ENCODE results near the gene ICA1. TPM values are rescaled to one million over a fixed set of nuclear protein-coding genes. Genes with fewer than 3 reads are reported as not detected.
"Not testable (repeated sequence)": the region's sequence is repeated elsewhere in the genome, so short reads cannot be mapped to it uniquely, and the experiment has no call there.

Gene ICA1
- total RNA-seq, 1 donor from 2014 or later, result 44.3 TPM

DNA sequence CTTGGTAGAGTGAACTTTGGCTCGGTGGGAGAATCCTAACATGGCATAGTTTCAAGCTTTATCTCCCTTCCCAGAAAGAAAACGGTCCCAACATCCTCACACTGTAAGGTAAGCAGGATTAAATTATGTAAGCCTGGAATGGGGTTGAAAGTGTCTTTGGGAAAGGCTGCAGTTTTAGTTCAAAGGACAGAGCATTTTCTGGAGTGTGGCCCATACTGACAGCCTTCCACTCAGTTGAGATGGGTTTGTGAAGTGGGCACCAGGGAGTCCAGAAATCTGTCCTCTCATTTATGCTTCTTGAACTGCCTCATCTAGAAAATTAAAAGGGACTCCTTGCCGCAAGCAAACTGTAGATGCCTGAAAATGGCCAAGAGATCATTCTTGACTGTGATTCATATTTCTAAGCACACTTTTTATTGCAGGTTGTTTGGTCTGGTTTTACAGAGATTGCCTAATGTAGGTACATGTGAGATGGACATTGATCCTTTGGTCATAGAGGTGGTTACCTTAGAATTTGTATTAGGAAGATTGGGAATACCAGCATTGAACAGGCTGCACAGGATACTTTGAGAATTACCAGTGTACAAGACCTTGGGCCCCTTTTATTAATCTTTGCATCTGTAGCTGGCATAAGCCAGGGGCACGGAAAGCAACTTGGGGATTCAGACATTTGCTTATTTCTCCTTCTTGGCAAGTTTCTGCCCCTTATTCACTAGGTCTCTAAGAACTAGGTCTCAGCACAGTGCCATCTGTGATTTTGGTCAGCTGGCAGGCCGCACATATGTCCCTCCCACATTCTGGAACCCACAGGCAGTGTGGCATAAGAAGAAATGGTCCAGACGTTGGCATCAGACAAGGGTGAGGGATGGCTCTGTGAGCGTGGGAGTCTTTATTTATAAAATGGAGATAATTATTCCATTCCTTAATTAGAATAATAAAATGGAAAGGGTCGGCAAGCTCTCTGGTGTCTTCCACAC, 167.5 kb downstream of the ICA1 start:
- ATAC-seq (no peak), DNase-seq (ENCODE audit: missing footprints) (no peak)
- intact Hi-C loops (cut with DNase I), result no loop called here

DNA sequence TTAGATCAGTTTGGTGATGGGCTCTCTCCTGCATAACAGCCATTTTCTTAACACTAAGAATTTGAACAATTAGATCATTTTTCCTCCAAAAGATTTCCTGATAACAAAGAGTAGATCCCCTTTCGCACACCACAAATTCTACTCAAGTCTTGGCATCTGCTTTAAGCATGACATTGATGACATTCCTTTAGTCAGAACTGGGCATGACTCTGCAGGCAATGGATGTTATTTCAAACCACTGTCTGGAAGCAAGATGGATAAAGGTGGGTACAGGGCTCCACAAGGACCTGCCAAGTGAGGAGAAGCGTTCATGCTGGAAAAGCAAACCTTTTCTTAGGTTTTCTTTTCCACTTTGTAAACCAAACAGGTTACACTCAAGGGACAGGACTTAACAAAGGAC, 169.8 kb downstream of the ICA1 start:
- intact Hi-C loops (cut with DNase I), result no loop called here
- no peak for DNase-seq (ENCODE audit: missing footprints)
- ATAC-seq, result no peak

DNA sequence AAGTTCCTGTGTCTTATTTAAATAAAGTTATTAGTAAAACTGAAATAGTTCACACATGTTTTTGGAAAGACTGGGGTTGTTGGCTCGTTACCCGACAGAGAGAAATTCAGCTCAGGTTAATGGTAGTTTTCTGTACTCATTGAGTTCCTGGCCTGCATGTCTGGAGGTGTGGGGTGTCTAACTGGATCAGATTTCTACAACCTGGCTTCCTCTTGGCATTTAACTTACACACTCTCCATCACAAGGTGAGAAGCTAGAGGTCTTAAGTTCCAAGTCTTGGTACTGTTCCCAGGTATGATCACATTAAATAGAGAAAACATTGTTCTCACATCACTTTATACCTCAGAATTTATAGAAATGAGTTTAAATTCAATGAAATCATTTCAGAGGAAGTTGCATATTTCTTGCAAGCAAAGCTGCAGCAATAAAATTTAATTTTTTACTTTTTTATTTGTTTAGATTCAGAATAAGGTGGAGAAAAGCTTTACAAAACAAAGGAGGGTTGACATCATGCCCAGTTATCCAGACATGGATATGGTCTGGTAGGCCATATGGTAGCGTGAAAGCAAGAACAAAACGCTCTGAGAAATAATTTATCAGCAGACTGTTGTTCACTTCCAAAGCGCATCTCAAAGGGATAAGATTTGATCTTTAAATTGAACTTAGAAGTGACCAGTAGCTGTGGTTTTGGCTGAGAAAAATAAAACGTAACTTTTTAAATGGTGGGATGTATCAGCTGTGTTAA, 172.8 kb downstream of the ICA1 start:
- intact Hi-C loops (cut with DNase I), result no loop called here
- DNase-seq (ENCODE audit: missing footprints) (no peak), ATAC-seq (no peak)

DNA sequence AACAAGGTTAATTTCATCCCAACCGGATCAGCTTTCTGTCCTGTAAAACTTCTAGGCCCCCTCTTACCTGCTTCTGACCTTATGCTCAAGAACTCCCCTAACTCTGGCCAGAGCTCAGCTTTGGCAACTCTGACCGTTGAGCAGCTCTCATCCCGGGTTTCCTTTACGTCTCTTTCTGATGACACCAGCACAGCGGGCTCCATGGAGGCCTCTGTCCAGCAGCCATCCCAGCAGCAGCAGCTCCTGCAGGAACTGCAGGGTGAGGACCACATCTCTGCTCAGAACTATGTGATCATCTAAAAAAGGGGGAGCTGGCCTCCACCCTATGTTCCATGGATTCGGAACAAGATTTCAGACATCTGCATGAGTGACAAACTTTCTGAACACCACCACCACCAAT, 175.7 kb downstream of the ICA1 start:
- DNase-seq (ENCODE audit: missing footprints), result no peak
- ATAC-seq, result no peak
- intact Hi-C loops (cut with DNase I), result no loop called here

DNA sequence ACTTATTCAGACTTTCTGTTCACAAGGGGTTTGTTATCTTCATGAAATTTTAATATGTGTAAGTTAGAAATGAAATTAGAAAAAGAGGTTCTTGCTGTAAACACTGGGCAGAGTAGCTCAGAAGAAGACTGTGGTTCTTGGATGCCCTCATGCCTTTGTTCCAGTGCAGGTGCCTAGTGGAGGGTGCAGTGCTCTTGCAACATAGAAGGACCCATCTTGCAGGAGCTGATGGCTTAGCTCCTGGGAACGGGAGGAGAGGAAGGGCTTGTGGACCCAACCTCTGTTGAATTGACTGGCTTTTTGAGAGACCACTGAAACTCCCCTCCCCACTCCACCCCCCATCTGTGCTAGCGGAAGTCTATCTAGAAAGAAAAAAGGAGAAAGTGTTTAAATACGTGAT, 176.5 kb downstream of the ICA1 start:
- ATAC-seq, result no peak
- DNase-seq (ENCODE audit: missing footprints), result no peak
- intact Hi-C loops (cut with DNase I), result no loop called here

DNA sequence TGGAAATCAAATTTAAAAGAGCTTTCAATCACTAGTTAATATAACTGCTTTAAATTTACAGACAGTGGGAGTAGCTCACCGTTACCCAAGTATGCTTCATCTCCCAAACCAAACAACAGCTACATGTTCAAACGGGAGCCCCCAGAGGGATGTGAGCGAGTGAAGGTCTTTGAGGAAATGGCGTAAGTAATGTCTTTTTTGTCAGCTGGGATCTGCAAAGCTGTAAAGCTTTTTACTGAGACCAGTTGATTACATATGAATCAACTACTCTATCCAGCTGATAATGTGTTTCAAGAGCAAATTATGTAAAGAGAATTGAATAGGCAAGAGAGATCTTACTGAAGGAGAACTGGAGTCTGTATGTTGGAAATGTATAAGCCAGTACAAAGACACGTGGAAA, 177.1 kb downstream of the ICA1 start:
- ATAC-seq (no peak), DNase-seq (ENCODE audit: missing footprints) (no peak)
- intact Hi-C loops (cut with DNase I), result no loop called here

DNA sequence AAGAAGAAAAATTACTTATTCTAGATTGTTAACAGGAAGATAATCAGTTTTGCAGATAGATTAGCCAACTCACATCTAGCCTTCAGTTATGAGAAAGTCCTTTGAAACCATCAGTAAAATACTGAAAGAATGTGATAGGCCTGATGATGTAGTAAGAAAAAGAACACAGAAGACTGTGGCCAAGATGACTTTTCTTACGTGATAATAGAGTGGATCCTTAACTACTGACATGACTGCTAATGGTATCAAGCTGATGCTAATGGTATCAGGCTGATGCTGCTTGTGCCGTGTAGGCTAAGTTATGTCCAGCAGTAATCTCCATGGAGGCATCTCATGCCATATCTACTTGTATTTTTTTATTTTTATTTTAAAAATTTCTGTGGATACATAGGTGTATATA, 179.2 kb downstream of the ICA1 start:
- no peak for DNase-seq (ENCODE audit: missing footprints)

DNA sequence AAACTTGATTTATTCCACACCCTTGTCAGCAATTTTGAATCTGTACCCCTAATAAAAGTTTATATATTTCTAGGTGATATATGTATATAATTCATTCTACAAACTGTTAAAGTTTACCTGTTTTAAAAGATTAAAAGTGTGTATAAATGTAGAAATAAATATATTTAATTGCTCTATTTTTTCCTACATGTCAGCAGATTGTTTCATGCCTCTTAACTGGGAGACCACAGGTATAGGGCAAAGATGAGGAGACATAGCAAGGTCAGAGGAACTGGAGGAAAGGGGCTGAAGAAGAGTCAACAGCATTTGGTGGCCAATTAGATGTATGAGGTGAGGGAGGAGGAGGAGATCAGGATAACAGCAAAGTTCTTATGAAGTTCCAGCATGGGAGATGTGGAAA, 183.5 kb downstream of the ICA1 start:
- intact Hi-C loops (cut with DNase I), result no loop called here
- ATAC-seq (no peak), DNase-seq (ENCODE audit: missing footprints) (no peak)

More for the DNA sequence above, 179.2 kb downstream of the ICA1 start:
- no peak for ATAC-seq
- intact Hi-C loops (cut with DNase I), result no loop called here

DNA sequence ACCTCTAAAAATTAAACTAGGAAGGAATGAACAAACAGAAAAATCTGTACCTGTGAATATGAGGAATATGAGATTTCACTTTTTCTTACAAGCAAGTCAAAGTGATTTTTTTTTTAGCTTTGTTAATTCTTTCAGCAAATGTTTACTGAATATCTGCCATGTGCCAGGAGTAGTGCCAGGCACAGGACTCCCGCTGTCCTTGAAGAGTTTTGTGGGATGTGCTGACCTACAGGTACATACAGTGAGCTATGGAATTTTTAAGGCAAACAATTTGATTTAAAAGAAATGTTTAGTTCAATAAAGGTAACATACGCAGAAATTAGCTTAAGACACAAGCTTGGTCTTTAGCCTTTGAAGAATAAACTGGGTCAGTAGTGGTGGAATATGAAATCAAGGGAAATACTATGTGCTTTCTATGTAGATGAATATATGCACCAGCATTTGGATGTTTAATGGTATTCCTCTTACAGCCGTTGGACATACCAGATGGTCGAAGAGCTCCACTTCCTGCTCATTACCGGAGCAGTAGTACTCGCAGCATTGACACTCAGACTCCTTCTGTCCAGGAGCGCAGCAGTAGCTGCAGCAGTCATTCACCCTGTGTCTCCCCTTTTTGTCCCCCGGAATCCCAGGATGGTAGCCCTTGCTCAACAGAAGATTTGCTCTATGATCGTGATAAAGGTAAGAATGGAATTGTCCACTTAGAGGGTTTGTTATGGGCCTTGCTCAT, 191.4 kb downstream of the ICA1 start:
- intact Hi-C loops (cut with DNase I), result no loop called here
- no peak for DNase-seq (ENCODE audit: missing footprints)
- ATAC-seq, result no peak

DNA sequence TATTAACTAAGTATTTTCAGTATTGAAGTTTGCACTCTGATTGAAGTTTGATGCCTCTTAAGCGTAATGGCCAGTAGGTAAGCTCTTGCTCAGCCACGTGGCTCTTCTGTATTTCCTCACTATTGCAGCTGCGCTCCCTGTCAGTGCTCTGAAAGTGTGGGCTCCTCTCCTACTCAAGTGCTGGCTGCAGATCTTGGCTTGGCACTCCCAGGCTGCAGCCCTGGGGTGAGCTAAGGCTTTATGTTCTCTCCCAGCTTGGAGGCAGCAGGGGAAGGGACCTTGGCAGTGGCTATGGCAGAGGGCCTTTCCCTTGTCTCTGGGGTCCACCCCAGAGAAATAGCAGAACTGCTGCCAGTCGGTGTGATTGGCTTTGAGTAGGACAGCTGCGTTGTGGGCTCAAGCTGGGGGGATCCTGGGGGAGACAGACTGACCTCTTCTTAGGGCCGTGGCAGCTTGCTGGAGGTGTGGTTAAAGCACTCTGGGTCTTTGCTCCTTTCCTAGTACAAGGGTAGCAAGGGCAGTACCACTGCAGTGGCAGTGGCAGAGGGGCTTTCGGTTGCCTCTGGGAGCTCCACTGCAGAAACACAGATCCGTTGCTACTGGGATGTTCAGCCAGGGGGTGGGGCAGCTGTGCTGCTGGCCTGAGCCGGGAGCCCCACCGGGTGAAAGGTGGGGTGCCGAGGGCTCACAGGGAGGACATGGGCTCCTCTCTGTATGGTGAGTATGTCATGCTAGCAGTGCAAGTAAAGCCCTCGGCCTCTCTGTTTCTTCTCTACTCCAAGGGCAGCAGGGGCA, 192.9 kb downstream of the ICA1 start:
- intact Hi-C loops (cut with DNase I), result no loop called here
- DNase-seq (ENCODE audit: missing footprints) (peak; percentile 53), ATAC-seq (peak; percentile 89)

DNA sequence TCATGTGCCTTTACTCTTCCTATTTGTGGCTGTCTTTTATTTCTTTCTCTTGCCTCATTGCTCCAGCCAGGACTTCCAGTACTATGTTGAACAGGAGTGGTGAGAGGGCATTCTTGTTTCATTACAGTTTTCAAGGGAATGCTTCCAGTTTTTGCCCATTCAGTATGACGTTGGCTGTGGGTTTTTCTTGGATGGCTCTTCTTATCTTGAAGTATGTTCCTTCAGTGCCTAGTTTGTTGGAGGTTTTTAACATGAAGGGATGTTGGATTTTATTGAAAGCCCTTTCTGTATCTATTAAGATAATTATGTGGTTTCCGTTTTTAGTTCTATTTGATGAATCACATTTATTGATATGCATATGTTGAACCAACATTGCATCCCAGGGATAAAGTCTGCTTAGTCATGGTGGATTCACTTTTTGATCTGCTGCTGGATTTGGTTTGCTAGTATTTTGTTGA, 196.6 kb downstream of the ICA1 start:
- DNase-seq (ENCODE audit: missing footprints) (no peak), ATAC-seq (no peak)
- intact Hi-C loops (cut with DNase I), result no loop called here

DNA sequence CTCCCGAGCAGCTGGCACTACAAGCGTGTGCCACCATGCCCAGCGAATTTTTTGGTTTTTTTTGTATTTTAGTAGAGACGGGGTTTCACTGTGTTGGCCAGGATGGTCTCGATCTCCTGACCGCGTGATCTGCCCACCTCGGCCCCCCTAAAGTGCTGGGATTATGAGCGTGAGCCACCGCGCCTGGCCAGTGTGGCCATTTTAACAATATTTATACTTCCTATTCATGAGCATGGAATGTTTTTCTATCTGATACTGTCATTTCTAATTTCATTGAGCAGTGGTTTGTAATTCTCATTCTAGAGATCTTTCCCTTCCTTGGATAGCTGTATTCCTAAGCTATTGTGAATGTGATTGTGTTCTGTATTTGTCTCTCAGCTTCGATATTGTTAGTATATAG, 197.1 kb downstream of the ICA1 start:
- DNase-seq (ENCODE audit: missing footprints) (no peak), ATAC-seq (no peak)
- intact Hi-C loops (cut with DNase I), result no loop called here

DNA sequence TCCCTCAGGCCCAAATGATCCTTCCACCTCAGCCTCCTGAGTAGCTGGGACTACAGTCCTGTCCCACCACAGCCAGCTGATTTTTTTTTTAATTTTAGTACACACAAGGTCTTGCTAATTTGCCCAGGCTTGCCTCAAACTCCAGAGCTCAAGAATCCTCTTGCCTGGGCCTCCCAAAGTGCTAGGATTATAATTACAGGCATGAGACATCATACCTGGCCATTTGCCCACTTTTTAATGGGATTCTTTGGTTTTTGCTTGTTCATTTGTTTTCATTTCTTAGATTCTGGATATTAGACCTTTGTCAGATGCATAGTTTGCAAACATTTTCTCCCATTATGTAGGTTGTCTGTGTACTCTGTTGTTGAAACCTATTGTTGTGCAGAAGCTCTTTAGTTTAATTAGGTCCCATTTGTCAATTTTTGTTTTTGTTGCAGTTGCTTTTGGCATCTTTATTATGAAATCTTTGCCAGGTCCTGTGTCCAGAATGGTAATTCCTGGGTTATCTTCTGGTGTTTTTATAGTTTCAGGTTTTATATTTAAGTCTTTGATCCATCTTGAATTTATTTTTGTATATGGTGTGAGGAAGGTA, 198.2 kb downstream of the ICA1 start:
- intact Hi-C loops (cut with DNase I), result no loop called here
- DNase-seq (ENCODE audit: missing footprints), result no peak
- ATAC-seq, result no peak

DNA sequence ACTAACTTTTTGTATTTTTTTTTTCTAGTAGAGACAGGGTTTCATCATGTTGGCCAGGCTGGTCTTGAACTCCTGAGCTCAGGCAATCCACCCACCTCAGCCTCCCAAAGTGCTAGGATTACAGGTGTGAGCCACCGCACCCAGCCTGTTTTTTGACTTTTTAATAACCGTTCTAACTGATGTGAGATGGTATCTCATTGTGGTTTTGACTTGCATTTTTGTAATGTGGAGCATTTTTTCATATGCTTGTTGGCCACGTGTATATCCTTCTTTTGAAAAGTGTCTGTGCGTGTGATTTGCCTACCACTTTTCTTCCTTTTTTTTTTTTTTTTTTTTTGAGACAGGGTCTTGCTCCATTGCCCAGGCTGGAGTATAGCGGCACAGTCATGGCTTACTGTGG, 198.7 kb downstream of the ICA1 start:
- intact Hi-C loops (cut with DNase I); ATAC-seq; DNase-seq (ENCODE audit: missing footprints): not testable (repeated sequence)
